ENCODE results near the gene ADIPOR1.

DNA sequence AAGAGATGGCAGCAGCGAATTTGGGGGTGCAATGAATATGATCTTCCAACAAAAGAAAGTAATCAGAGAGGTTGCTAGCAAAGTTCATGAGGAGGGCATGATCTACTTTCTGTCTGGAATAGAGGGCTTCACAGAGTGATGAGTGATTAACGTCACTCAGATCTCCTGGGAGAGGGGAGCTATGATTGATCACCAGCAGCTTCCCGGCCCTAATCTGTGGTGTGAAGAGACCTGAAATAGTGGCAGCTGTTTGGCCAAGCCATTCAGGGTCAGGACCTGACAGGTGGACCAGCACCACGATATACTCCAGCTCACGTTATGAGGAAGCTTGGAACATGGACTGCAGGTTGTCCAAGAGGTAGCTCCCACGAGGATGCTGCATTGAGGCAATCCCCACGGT lies 29.1 kb upstream of the ADIPOR1 start:
- TF ChIP-seq, protein P1, sequence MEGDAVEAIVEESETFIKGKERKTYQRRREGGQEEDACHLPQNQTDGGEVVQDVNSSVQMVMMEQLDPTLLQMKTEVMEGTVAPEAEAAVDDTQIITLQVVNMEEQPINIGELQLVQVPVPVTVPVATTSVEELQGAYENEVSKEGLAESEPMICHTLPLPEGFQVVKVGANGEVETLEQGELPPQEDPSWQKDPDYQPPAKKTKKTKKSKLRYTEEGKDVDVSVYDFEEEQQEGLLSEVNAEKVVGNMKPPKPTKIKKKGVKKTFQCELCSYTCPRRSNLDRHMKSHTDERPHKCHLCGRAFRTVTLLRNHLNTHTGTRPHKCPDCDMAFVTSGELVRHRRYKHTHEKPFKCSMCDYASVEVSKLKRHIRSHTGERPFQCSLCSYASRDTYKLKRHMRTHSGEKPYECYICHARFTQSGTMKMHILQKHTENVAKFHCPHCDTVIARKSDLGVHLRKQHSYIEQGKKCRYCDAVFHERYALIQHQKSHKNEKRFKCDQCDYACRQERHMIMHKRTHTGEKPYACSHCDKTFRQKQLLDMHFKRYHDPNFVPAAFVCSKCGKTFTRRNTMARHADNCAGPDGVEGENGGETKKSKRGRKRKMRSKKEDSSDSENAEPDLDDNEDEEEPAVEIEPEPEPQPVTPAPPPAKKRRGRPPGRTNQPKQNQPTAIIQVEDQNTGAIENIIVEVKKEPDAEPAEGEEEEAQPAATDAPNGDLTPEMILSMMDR (IDR thresholded peaks at IDR 0.05): no peak
- no peak for TF ChIP-seq POLR2AphosphoS5 (IDR thresholded peaks at IDR 0.05)
- no peak for TF ChIP-seq POLR2A (IDR thresholded peaks at IDR 0.05)

Data from suprapubic skin (tissue), 4 donors.